GM23338 (cell line): ENCODE measurements around the gene TMPRSS6. TPM values are rescaled to one million over a fixed set of nuclear protein-coding genes. Genes with fewer than 3 reads are reported as not detected.

Experiments used
- ATAC-seq: fragments of 200-7000 bp; cut with Tn5 transposase; 3 replicates; pipeline ENCODE4 v1.9.1; 2020
- DNase-seq: peaks from one replicate; pipeline ENCODE4 v3.0.0-alpha.2; 2015; ENCODE audit warnings: low spot score
- H2AFZ ChIP-seq: fragments of 200-600 bp; sonication (generic); 2 replicates; pipeline ENCODE4 v1.8.0; 2016; ENCODE audit warnings: antibody characterized with exemption, mild to moderate bottlenecking, moderate library complexity
- H3F3A ChIP-seq: fragments of 200-600 bp; sonication (generic); replicated peaks from 2 replicates; pipeline ENCODE4 v1.8.0; 2017; ENCODE audit warnings: antibody characterized with exemption, mixed run types, low read depth
- H3K27ac ChIP-seq: fragments of 200-600 bp; sonication (generic); 2 replicates; pipeline ENCODE4 v1.6.1; 2016; ENCODE audit warnings: low read depth
- H3K27me3 ChIP-seq: fragments of 200-600 bp; sonication (generic); 2 replicates; pipeline ENCODE4 v1.8.0; 2016; ENCODE audit warnings: mild to moderate bottlenecking, mixed run types, moderate library complexity; ENCODE audit not compliant: insufficient read depth
- H3K36me3 ChIP-seq: fragments of 200-600 bp; sonication (generic); 2 replicates; pipeline ENCODE4 v1.8.0; 2016; ENCODE audit warnings: mild to moderate bottlenecking; ENCODE audit not compliant: insufficient read depth
- H3K4me1 ChIP-seq: fragments of 200-600 bp; sonication (generic); 2 replicates; pipeline ENCODE4 v1.8.0; 2016; ENCODE audit warnings: mild to moderate bottlenecking, moderate library complexity; ENCODE audit not compliant: insufficient read depth
- H3K4me2 ChIP-seq: fragments of 200-600 bp; sonication (generic); 2 replicates; pipeline ENCODE4 v1.7.1; 2017; ENCODE audit warnings: mixed run types
- H3K4me3 ChIP-seq: fragments of 200-600 bp; sonication (generic); 2 replicates; pipeline ENCODE4 v1.6.1; 2016; ENCODE audit warnings: mixed run types
- H3K79me2 ChIP-seq: fragments of 200-600 bp; sonication (generic); replicated peaks from 2 replicates; pipeline ENCODE4 v1.8.0; 2017; ENCODE audit warnings: mild to moderate bottlenecking; ENCODE audit not compliant: insufficient read depth
- H3K9me2 ChIP-seq: fragments of 200-600 bp; sonication (generic); 2 replicates; pipeline ENCODE4 v1.8.0; 2017; ENCODE audit not compliant: insufficient read depth
- H4K20me1 ChIP-seq: fragments of 200-600 bp; sonication (generic); replicated peaks from 2 replicates; pipeline ENCODE4 v1.8.0; 2017; ENCODE audit warnings: mild to moderate bottlenecking; ENCODE audit not compliant: insufficient read depth
- H3K27ac Mint-ChIP-seq: 2 replicates; pipeline ENCODE4 v1.8.0; 2020; ENCODE audit warnings: inconsistent platforms, mild to moderate bottlenecking, moderate library complexity, mixed read lengths
- H3K27me3 Mint-ChIP-seq: 3 replicates; pipeline ENCODE4 v1.8.0; 2022; ENCODE audit warnings: low read depth, mild to moderate bottlenecking, moderate library complexity, mixed read lengths, inconsistent platforms; ENCODE audit not compliant: insufficient read depth, poor library complexity
- H3K36me3 Mint-ChIP-seq: 3 replicates; pipeline ENCODE4 v1.8.0; 2021; ENCODE audit warnings: low read depth, mild to moderate bottlenecking, inconsistent platforms, moderate library complexity, mixed read lengths
- H3K4me1 Mint-ChIP-seq: 3 replicates; pipeline ENCODE4 v1.8.0; 2020; ENCODE audit warnings: mild to moderate bottlenecking, inconsistent platforms, mixed read lengths
- H3K4me3 Mint-ChIP-seq: 3 replicates; pipeline ENCODE4 v1.8.0; 2021; ENCODE audit warnings: moderate library complexity, mild to moderate bottlenecking, inconsistent platforms, mixed read lengths
- H3K9me3 Mint-ChIP-seq: 3 replicates; pipeline ENCODE4 v1.8.0; 2020; ENCODE audit warnings: moderate library complexity, mild to moderate bottlenecking, inconsistent platforms, mixed read lengths
- CREB1 ChIP-seq: fragments of 250-450 bp; sonication (Bioruptor Pico); IDR thresholded peaks from 2 replicates; pipeline ENCODE4 v1.5.0; 2020; ENCODE audit warnings: low read depth, mild to moderate bottlenecking, moderate library complexity
- CTCF ChIP-seq, 2 experiments: fragments of 200-600 bp in 1 of 2; sonication (generic) in 1 of 2; conservative IDR thresholded peaks; 2 replicates each; pipeline versions ENCODE4 v1.5.1 to v1.6.1; 2016 to 2017; ENCODE audit warnings: antibody characterized with exemption in 2 of 2, low read depth in 2 of 2, mild to moderate bottlenecking in 2 of 2, moderate library complexity in 1 of 2
- ETS1 ChIP-seq: IDR thresholded peaks from 2 replicates; pipeline ENCODE4 v1.6.1; 2016; ENCODE audit warnings: antibody characterized with exemption
- EZH2 ChIP-seq: fragments of 200-600 bp; sonication (generic); IDR thresholded peaks from one replicate; pipeline ENCODE4 v1.8.0; 2017; ENCODE audit warnings: antibody characterized with exemption, mild to moderate bottlenecking, low read depth; ENCODE audit not compliant: unreplicated experiment
- EZH2phosphoT487 ChIP-seq: fragments of 200-600 bp; sonication (generic); IDR thresholded peaks from one replicate; pipeline ENCODE4 v1.8.1; 2018; ENCODE audit warnings: antibody characterized with exemption; ENCODE audit not compliant: unreplicated experiment
- JUNB ChIP-seq: IDR thresholded peaks from one replicate; pipeline ENCODE4 v1.6.1; 2016; ENCODE audit warnings: antibody characterized with exemption; ENCODE audit not compliant: unreplicated experiment
- NANOG ChIP-seq: IDR thresholded peaks from 2 replicates; pipeline ENCODE4 v1.6.1; 2016; ENCODE audit warnings: antibody characterized with exemption, borderline replicate concordance
- POLR2AphosphoS5 ChIP-seq: IDR thresholded peaks from 2 replicates; pipeline ENCODE4 v1.6.1; 2016; ENCODE audit warnings: antibody characterized with exemption, low read depth
- REST ChIP-seq: IDR thresholded peaks from one replicate; pipeline ENCODE4 v1.6.1; 2018; ENCODE audit warnings: antibody characterized with exemption; ENCODE audit not compliant: unreplicated experiment
- STAT1 ChIP-seq: IDR thresholded peaks from one replicate; pipeline ENCODE4 v1.6.1; 2016; ENCODE audit warnings: antibody characterized with exemption; ENCODE audit not compliant: unreplicated experiment
- ZNF114 ChIP-seq: fragments of 250-450 bp; sonication (Bioruptor Pico); IDR thresholded peaks from 2 replicates; pipeline ENCODE4 v1.5.0; 2020; ENCODE audit warnings: mild to moderate bottlenecking, moderate library complexity
- ZNF331 ChIP-seq: fragments of 250-450 bp; sonication (Bioruptor Pico); IDR thresholded peaks from 2 replicates; pipeline ENCODE4 v1.5.0; 2020; ENCODE audit warnings: low read depth, mild to moderate bottlenecking, moderate library complexity
- ZNF462 ChIP-seq: fragments of 250-450 bp; sonication (Bioruptor Pico); IDR thresholded peaks from 2 replicates; pipeline ENCODE4 v1.5.0; 2020; ENCODE audit warnings: mild to moderate bottlenecking, moderate library complexity
- polyA plus RNA-seq: library from polyadenylated mRNA; unstranded; fragments of >200 nt; fragmentation: Nextera tagmentation; extraction: Ambion mirVana; gene quantifications from 2 replicates; pipeline ENCODE4 v1.2.1, GENCODE V29; 2016
- total RNA-seq: library from RNA; depleted of rRNA; stranded (reverse); fragments of >200 nt; shearing (Covaris generic); gene quantifications from 2 replicates; pipeline ENCODE4 v1.2.3, GENCODE V29; 2014

TMPRSS6 gene
- total and polyA plus RNA-seq, 2 experiments from 2014 or later, result 0.13 TPM; not detected in 1

- no peaks in the 10 kb centered on the region for H3K79me2 ChIP-seq
- H3K4me3 ChIP-seq, result no peak overlapping the region
- H3K27me3 ChIP-seq, result peaks cover 16% of the 10 kb centered on the region; the same call in 1 of the 2 replicates
- no peak for ATAC-seq
- no peak overlapping the region for H3K27ac ChIP-seq
- H3K4me3 Mint-ChIP-seq, result no peak overlapping the region
- DNase-seq, result no peak
- H3K36me3 ChIP-seq, result no peaks in the 10 kb centered on the region
- no peaks in the 10 kb centered on the region for H3K9me3 Mint-ChIP-seq
- H3K4me1 ChIP-seq, result peaks cover 3% of the 10 kb centered on the region; the same call in 1 of the 2 replicates
- H3K4me2 ChIP-seq, result no peak overlapping the region
- H3K9me2 ChIP-seq, result no peaks in the 10 kb centered on the region
- no peak overlapping the region for H3K27ac Mint-ChIP-seq
- no peaks in the 10 kb centered on the region for H4K20me1 ChIP-seq
- H3K4me1 Mint-ChIP-seq, result peaks cover 4% of the 10 kb centered on the region
- 0 out of 2 replicates have a peak, but pooled peaks cover 3% of the 10 kb centered on the region for H3F3A ChIP-seq
- H2AFZ ChIP-seq, result no peak overlapping the region
- no peaks in the 10 kb centered on the region for H3K36me3 Mint-ChIP-seq
- no peak for TF ChIP-seq STAT1
- TF ChIP-seq REST, result no peak
- TF ChIP-seq EZH2phosphoT487, result no peak
- no peak for TF ChIP-seq ZNF462 (CRISPR knock-in tag)
- TF ChIP-seq POLR2AphosphoS5, result no peak
- no peak for TF ChIP-seq EZH2
- no peak for TF ChIP-seq JUNB
- no peak for TF ChIP-seq ZNF114 (CRISPR knock-in tag)
- TF ChIP-seq NANOG, result no peak
- no peak for TF ChIP-seq ETS1
- TF ChIP-seq CTCF (conservative IDR thresholded peaks at IDR 0.05; ENCODE audit: low read depth in 2 of 2), result no peak
- no peak for TF ChIP-seq ZNF331
- TF ChIP-seq CREB1 (CRISPR knock-in tag), result no peak
- H3K27me3 Mint-ChIP-seq, result peaks cover 27% of the 10 kb centered on the region
These were observed 28.7 kb downstream of the TMPRSS6 start for GRCh38 chr22:37080838-37081237.
